GM11168 (cell line): ENCODE results near the gene TSC2.
"Not testable (repeated sequence)": the region's sequence is repeated elsewhere in the genome, so short reads cannot be mapped to it uniquely, and the experiment has no call there.

Experiments used
- in situ Hi-C: fragments of 300-500 bp; cut with MboI; formaldehyde crosslinking; loops from one replicate; pipeline ENCODE4 v1.12.0; 2022; ENCODE audit warnings: low sequenced_read_pairs; ENCODE audit not compliant: unreplicated experiment

The TSC2 gene

GRCh38 chr16:2027024-2028010 lies 20.5 kb upstream of the TSC2 start:
- in situ Hi-C loops, result no loop called here

DNA sequence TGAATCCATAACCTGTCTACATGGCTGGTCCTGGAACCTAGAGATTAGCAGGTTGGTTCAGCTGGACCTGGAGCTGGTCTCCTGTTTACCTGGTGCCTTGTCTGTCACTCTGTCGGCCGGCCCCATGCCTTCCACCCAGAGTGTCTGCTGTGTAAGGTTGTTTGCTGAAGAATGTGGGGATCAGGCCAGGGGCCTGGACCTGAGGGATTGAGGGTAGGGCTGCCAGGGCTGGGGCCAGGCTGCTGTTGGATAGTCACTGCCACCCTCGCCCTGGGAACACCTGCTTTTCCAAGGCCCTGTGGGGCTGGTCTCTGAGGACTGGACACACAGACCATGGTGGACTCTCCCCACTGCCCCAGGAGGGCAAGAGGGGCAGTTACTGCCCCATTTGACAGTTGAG lies 19.6 kb upstream of the TSC2 start:
- in situ Hi-C loops, result no loop called here

- in situ Hi-C loops, result no loop called here
These were observed 19.1 kb upstream of the TSC2 start for GRCh38 chr16:2028620-2029220.

- in situ Hi-C loops, result no loop called here
These were observed 18.4 kb upstream of the TSC2 start for GRCh38 chr16:2029350-2029749.

GRCh38 chr16:2030036-2030435 lies 17.7 kb upstream of the TSC2 start:
- in situ Hi-C loops, result no loop called here

GRCh38 chr16:2031081-2031577 lies 16.7 kb upstream of the TSC2 start:
- in situ Hi-C loops, result no loop called here

GRCh38 chr16:2032285-2033056 lies 15.3 kb upstream of the TSC2 start:
- in situ Hi-C loops, result no loop called here

GRCh38 chr16:2033057-2033908 lies 14.5 kb upstream of the TSC2 start:
- in situ Hi-C loops, result no loop called here

DNA sequence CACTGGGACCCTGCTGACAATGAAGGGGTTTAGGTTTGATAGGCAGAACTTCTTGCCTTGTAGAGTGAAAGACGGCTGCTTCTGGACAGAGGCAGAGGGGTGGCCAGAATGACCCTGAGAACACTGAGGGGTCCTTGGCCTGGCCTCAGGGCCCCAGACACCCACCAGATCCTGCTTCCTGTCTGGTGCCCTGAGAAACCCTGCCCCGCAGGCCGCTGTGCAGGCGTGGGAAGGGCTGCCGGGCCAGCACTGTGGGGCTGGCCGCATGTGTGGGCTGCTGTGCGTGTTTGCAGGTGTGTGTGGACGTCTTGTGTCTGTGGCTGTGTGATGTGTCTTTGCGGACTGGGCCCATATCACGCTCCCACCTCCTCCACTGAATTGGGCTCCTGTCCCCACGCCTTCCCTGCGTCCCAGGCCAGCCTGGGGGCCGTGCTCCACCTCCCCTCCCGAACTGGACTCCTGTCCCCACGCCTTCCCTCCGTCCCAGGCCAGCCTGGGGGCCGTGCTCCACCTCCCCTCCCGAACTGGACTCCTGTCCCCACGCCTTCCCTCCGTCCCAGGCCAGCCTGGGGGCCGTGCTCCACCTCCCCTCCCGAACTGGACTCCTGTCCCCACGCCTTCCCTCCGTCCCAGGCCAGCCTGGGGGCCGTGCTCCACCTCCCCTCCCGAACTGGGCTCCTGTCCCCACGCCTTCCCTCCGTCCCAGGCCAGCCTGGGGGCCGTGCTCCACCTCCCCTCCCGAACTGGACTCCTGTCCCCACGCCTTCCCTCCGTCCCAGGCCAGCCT lies 13.7 kb upstream of the TSC2 start:
- in situ Hi-C loops, result not testable (repeated sequence)

- in situ Hi-C loops, result no loop called here
These were observed 12.9 kb upstream of the TSC2 start for GRCh38 chr16:2034696-2035430.

DNA sequence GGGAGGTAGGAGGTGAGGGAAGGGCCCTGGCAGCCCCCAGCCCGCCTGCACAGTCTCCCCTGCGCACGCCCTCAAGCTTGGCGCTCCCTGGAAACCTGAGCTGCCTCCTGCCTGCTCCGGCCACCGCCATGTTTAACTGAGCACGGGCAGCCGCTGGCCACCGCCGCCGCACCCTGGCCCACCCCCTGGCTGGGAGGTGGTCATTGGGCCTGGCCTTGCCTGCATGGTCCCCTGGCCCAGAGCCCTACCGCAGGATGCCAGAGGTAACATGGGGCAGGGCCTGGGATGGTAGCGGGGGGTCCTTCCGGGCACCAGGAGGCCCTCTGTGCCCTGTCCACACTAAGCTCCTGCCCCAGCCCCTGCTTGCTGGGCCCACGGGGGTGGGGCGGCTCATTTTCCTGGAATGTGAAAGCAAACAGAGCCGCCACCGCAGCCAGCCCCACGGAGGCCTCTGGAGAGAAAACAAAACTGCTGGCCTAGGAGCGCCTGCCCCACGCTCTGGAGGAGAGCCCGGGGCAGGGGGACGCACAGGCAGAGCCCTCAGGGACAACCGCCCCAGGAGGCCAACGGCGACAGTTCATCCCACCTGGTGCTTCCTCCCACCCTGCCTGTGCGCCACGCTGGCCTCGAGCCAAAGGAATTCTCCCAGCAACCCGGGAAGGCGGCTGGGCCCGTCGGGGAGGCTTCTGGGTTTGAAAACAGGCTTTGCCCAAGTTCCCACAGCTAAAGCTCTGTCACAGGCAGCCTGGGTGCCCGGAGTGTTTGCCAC lies 12.2 kb upstream of the TSC2 start:
- in situ Hi-C loops, result no loop called here

- in situ Hi-C loops, result no loop called here
These were observed 11.4 kb upstream of the TSC2 start for GRCh38 chr16:2036200-2036966.

DNA sequence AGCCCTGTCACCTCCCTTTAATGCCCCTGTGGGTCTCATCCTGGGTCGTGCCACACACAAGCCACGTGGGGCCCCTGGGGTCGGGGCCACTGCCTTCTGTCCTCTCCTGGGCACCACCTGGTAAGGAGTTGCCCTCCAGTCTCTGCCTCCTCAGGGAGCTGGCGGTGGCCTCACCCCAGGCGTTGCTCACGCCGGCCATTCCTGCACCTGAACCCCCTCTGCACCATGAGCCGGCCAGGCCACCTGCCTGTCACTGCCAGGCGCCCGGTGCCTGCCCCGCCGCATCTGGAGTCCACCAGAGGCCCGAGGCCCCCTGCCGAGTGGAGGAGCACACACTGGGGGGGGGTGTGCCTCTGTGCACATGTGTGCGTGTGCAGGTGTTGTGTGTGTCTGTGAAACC lies 10.7 kb upstream of the TSC2 start:
- in situ Hi-C loops, result no loop called here

- in situ Hi-C loops, result no loop called here
These were observed 10.0 kb upstream of the TSC2 start for GRCh38 chr16:2037647-2038381.

DNA sequence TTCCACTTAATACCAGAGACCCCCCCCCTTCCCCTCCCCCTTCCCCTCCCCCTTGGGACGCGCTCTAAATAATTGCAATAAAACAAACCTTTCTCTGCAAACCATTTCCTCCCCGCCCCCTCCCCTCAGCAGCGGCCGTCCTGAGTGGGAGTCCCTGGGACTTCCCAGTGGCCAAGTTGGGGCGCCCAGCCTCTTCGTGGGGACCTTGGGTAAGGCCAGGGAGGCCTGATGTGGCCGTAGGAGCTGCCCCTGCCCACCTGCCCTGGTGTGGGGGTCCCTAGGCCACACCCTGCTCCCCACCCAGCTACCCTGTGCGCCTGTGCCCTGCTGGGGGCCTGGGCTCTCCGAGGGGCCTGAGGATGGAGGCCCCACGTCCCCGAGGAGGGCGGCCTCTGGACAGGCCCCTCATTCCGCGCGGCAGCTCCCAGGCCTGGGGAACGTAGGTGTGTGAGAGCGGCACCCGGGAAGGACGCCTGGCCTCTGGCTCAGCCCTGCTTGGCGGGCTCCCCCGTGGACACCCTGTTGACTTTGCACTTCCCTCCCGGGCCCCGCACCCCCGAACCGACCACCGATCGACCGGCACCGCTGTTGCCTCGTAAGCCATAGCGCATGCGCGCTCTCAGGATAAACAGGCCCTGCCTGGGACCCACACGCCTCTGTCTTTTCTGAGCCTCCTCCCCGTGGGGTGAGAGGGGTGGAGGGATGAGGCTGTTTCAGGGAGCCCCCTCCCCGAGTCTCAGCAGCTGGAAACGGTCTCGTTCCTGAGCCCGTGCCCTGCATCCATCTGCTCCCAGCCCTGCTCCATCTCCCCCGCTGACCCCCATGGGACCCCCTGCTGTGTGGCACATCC lies 9.2 kb upstream of the TSC2 start:
- in situ Hi-C loops, result no loop called here
